GM18526 (cell line): Measurements from ENCODE around the gene ATP5F1D.

Source experiments
- POLR2A ChIP-seq: IDR thresholded peaks from 3 replicates; pipeline ENCODE4 v1.6.1; 2011; ENCODE audit not compliant: insufficient read length; ENCODE audit errors: extremely low read depth

ATP5F1D gene

DNA sequence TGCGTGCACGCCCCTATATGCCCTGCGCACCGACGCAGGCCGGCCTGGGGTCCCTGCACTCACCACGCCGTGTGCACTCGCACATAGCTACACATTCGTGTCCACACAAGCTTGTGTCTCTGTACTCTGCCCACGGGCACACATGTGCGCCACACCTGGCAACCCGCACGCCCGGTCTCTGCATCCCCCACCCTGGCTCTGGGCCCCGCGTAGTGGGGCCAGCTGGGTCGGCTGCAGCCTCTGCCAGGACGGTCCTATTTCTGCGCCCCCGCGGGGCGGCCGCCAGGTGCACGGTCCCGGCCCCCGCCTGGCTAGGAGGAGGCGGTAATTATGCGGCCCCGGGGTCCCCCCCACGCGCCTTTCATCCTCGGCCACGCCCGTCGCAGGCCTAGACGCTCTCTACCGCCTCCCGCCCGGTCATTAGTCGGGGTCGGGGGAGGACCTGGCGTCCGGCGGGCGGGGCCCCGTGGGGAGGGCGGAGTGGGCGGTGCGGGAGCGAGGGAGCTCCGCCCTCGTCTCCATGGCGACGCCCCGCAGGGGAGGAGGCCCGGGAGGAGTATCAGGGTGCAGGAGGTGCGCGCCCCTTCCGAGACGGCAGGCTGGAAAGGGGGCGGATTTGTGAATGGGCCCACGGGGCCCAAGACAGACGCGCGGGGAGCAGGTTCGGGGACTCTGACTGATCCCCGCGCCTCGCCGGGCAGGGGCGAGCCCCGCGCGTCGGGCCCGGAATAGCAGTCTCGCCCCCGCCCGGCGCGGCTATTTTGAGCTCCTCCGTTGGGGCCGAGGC, 24.8 kb downstream of the ATP5F1D start:
- no peak for TF ChIP-seq POLR2A

DNA sequence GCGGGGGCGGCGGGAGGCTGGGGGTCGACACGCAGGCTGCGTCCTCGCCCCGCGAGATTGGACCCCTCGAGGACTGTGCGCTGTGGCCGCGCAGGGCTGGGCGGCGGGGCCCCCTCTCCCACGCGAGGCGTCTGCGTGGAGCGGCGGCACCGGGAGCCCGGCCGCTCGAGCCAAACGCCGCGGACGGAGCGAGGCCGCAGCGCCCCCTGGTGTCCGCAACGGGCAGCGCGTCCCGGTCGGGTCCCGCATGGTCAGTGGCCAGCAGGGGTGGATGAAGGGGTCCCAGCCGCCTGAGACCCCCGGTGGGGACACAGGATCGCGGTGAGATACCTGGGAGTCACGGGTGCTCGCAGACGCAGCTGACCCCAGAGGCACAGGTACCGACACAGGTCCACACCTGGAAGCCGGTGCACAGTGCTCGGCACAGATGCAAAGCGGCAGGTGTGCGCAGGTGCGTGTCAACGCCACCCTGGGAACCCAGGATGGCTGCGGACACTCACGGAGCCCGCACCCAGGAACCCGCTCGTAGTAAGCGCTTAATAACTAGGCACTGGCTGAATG, 25.4 kb downstream of the ATP5F1D start:
- no peak for TF ChIP-seq POLR2A

DNA sequence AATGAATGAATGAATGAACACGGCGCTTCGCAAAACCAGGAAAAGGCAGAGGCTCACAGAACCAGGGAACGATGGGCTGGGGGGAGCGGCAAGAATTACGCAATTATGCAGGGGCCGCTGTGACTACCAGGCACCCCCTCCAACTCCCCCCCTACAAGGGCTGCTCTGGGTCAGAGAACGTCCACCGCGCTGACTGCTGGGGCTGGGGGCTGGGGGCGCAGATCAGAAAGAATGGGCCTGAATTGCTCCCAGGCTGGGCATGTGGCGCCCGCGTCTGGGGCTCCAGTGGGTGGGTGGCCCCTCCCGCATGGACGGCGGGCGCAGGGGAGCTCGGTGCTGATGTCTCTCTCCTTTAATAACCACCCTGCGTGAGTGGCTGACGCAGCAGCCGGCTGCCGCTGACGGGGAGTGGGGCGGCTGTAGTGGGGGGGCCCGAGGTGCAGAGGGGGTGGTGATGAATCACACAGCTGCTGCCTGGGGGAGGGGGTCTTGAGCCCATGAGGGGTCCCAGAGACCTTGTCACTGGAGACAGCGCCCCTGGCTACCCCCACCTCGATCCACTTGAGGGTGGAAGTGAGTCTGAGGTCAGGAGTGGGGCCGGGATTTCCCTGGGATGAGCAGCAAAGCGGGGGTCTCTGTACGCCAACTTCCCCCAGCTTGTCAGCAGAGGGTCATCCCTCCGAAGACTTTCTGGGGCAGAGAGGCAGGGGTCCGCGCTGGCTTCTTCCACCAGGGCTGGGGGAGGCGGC, 26.1 kb downstream of the ATP5F1D start:
- TF ChIP-seq POLR2A: no peak

DNA sequence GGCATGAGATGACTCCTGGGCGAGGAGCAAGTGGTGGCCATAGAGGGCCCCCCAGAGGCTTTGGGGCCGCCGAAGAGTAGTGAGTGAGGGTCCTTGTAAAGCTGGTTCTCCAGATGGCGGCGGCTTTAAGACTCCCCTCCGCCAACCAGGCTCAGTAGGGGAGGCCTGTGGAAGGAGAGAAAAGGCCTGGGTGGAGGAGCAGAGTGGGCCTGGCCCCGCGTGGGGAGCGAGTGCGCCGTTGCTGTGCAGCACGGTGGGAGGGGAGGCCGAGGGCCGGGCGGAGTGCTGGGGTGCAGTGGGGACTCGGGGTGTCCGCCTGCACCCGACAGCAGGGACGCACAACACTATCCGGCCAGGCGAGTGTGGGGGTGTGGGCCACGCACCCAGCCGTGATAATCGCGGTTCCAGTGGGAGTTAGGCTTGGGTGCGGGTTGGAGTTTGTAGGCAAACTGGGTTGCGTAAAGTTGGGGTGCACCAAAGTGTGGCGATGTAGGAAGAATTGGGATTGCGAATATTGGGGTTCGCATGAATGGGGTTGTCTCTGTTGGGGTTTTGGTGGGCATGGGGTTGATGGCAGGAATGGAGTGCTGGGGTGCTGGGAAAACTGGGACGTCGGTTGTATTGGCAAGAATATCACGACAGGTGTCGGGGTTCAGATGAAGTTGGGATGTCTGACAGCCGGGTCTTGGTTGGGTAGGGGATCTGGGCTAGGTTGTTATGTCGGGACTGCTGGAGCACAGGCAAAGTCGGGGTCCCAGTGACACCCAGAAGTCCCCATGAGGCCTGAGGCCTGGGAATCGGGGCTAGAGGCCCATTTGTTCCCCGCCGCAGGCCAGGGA, 26.9 kb downstream of the ATP5F1D start:
- no peak for TF ChIP-seq POLR2A

DNA sequence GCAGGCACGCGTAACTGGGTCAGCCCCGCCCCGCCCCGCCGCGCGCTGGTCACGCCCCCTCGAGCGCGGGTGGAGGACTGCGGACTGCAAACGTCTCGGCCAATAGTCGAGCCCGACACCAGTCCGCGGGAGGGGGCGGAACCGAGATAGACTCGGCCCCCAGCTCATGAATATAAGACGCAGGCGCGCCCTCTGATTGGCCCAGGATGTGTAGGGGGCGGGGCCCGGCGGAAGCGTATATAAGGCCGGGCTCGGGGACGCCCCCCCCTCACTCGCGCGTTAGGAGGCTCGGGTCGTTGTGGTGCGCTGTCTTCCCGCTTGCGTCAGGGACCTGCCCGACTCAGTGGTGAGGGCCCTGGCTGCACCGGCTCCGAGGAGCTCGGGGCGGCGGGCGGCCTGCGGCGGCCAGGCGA, 27.5 kb downstream of the ATP5F1D start, which contains the start of gene CIRBP:
Gene CIRBP (plus strand): TSS at position 268 of the 413 bp plus-strand sequence. CDS start 1,602 bp downstream, outside the sequence.
- peak; percentile 100 for TF ChIP-seq POLR2A

DNA sequence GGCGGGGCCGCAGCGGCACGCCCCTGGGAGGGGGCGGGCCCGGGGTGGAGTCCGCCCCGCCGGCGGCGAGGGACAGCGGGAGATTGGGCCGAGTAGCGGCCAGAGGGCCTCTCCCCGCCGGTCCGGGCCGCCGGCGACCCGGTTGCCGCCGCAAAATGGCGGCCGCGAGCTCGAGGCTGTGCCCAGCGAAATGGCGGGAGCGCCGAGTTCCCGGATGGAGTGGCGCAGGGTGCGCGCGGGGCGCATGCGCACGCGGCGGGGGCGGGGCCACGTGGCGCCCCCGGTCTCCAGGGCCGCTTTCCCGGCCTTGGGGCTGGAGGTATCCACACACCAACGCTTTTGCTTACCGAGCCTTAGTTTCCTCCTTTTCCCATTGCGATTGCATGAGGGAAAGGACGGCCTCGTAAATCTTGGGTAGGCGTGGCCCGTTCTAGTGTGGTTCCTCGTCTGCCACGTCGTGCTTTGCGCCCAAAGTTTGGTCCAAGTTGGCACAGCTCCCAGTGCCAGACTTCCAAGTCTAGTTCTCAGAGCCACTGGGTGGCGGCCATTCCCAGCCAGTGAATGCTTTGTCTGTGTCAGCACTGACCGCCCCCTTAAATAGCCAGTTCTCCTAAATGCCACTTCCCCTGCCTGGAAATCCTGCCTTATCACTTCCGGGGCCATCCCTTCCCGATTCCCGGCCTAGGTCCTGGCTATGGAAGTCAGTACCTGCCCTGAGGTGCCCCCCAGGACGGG, 28.1 kb downstream of the ATP5F1D start:
- no peak for TF ChIP-seq POLR2A

DNA sequence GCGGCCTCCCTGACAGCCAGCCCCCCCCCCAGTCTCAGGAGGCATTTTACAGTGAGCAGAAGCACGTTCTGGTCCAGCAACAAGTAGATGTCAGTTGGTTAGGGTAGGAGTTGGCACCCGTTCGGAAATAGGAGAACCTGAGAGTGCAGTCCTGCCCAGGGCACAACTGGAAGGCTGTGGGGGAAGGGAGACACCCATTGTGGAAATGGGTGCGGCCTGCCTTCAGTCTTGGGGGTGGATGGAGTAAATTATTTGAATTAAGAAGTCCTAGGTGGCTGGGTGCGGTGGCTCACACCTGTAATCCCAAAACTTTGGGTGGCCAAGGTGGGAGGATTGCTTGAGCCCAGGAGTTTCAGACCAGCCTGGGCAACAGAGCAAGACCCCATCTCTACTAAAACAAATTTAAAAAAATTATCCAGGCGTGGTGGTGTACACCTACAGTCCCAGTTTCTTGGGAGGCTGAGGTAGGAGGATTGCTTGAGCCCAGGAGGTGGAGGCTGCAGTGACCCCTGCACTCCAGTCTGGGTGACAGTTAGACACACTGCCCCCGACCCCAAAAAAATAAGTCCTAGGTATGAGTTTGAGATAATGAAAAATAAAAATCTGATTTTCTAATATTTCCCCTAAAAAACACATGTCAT, 28.8 kb downstream of the ATP5F1D start:
- no peak for TF ChIP-seq POLR2A

DNA sequence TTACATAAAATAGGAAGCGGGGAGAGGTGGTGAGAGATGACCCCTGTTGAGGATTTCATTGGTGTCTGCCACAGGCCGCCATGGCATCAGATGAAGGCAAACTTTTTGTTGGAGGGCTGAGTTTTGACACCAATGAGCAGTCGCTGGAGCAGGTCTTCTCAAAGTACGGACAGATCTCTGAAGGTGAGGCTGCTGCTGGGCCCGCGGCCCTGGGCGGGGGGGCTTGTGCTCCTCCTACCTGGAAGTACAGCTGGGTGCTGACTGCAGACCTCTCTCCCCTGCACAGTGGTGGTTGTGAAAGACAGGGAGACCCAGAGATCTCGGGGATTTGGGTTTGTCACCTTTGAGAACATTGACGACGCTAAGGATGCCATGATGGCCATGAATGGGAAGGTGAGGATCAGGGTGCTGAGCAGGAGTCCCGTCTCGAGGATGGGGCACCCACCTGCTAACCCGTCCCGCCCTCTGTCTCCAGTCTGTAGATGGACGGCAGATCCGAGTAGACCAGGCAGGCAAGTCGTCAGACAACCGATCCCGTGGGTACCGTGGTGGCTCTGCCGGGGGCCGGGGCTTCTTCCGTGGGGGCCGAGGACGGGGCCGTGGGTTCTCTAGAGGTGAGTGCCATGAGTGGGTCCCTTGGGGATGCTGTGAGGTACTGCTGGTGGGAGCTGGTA, 29.4 kb downstream of the ATP5F1D start:
- TF ChIP-seq POLR2A: peak; percentile 23

DNA sequence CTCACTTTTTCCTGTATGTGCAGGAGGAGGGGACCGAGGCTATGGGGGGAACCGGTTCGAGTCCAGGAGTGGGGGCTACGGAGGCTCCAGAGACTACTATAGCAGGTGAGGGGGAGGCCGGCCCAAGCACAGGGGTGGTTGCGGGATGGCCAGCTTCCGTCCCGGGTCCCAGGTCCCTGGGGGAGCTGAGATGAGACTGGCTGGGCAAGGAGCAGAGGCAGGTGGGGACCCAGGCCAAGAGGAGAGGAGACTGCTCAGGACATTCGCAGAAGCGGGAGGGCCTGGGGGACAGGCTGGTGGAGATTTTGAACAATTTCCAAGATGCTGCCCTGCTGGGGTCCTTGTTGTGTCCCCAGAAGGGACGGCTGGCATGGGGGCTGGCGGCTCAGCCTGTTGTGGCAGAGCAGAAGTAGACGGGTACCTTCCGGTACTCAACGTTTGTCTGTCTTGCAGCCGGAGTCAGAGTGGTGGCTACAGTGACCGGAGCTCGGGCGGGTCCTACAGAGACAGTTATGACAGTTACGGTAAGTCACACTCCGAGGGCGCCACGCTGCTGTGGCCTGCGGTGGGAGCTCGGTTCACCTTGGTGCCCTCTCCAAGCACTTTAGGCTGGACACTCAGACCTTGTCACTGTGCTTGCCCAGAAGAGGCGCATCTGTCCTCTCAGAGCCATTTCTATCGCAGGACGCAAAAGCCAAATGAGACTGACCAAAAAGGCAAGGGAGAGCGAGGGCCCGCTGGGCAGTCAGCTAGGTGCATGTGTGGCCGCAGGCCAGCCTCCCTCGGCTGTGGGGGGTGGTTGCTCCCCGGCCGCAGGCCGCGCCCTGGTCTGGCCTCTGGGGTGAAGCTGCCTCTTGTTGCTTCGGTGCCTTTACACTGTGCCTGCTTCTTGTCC, 30.2 kb downstream of the ATP5F1D start:
- TF ChIP-seq POLR2A: no peak

DNA sequence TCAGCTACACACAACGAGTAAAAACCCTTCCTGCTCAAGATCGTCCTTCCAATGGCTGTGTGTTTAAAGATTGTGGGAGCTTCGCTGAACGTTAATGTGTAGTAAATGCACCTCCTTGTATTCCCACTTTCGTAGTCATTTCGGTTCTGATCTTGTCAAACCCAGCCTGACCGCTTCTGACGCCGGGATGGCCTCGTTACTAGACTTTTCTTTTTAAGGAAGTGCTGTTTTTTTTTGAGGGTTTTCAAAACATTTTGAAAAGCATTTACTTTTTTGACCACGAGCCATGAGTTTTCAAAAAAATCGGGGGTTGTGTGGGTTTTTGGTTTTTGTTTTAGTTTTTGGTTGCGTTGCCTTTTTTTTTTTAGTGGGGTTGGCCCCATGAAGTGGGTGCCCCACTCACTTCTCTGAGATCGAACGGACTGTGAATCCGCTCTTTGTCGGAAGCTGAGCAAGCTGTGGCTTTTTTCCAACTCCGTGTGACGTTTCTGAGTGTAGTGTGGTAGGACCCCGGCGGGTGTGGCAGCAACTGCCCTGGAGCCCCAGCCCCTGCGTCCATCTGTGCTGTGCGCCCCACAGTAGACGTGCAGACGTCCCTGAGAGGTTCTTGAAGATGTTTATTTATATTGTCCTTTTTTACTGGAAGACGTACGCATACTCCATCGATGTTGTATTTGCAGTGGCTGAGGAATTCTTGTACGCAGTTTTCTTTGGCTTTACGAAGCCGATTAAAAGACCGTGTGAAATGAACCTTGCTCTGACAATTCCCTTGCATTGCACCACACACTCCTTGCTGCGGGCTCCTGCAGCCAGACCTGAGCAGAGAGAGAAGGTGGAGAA, 31.1 kb downstream of the ATP5F1D start:
- no peak for TF ChIP-seq POLR2A

DNA sequence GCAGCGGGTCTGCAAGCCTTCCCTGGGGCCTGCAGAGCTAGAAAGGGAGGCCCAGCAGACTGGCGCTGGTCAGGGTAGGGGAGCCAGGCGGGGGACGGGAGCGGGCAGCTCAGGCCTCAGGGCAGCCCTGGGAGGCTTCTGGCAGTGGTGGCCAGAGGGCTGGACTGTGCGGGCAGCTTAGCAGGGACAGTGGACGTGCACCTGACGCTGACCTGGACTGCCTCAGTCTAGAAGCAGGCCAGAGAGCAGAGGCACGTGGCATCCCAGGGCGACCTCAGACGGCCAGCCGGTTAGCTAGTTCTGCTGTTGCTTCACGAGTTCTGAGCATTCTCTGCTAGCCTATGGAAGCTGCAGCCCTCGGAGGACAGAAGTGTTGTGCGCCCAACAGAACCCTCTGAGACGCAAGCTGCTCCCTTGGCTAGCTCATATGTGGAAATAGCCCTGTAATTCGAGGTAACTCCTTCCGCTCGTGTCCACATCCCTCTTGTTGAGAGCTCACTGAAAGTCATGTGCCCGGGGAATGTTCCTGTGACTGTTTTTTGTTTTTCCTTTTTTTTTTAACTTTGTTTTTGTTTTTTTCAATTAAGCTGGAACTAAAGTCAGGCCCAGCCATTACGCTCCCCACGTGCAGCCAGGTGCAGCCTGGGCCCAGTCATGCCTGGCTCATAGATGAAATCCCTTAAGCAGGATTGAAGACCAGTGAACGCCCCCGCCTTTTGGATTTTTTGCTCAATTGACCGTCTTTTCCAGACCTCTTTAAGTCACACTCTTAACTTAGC, 31.9 kb downstream of the ATP5F1D start:
- no peak for TF ChIP-seq POLR2A
